ENCODE data around the gene PPTC7. TPM values are rescaled to one million over a fixed set of nuclear protein-coding genes. Genes with fewer than 3 reads are reported as not detected.

Gene PPTC7
- total and polyA plus RNA-seq, 2 of the 8 experiments (the other 6 are each of a cell fraction or from before 2014, with no cell fraction given): 8.1 to 15.9 TPM

DNA sequence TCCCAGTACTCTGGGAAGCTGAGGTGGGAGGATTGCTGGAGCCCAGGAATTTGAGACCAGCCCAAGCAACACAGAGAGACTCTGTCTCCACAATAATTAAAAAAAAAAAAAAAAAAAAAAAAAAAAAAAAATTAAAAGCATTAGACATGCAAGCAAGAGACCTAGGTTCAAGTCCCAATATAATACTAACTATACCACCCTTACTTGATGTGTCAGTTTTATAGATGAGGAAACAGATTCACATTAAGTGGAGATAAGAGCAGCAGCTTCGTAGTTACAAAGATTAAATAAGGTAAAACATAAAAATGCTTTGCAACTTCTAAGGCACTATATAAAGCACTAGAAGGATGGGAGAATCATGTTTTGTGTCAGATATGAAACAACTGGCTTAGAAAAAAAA, 9.1 kb downstream of the PPTC7 start:
- peaks cover 9 to 74% of the 10 kb centered on the region in 2 experiments for H3K79me2 ChIP-seq (ENCODE audit: control insufficient read depth in 1 of 2, insufficient read depth in 2 of 2, low read length in 2 of 2)
- no peak overlapping the region for H2BK120ac ChIP-seq (replicated peaks; ENCODE audit: low read depth, low read length)
- H3K18ac ChIP-seq (ENCODE audit: extremely low read depth, low read length): no peak overlapping the region
- H2BK5ac ChIP-seq (ENCODE audit: low read depth, low read length): no peak overlapping the region
- no peak overlapping the region for H2AFZ ChIP-seq (ENCODE audit: low read length)
- no peak overlapping the region for H4K5ac ChIP-seq (ENCODE audit: insufficient read length, low read depth, low read length)
- no peak overlapping the region for H3K4me2 ChIP-seq (ENCODE audit: insufficient read depth in 1 of 2, low read depth in 2 of 2, low read length in 2 of 2)
- H2BK20ac ChIP-seq (ENCODE audit: low read length): no peak overlapping the region
- no peak overlapping the region for H2BK15ac ChIP-seq (ENCODE audit: low read length)
- FAIRE-seq (no peak), DNase-seq (ENCODE audit: low read depth in 1 of 2, low spot score in 2 of 2) (no peak)
- H3K9me3 ChIP-seq (ENCODE audit: insufficient read depth in 2 of 2, low read depth in 1 of 2, low read length in 1 of 2): peaks cover 9 to 19% of the 10 kb centered on the region in 2 experiments
- no peak overlapping the region for H3K9ac ChIP-seq (replicated peaks in 1 of 4; ENCODE audit: extremely low read depth in 1 of 4, low read depth in 3 of 4, low read length in 3 of 4)
- no peak overlapping the region for H3K4ac ChIP-seq (replicated peaks; ENCODE audit: insufficient read length, low read depth, low read length)
- POLR2A ChIA-PET (ENCODE audit: partially characterized antibody): interaction anchor here (0.9 kb wide), 1 partner anchor 22 kb away, joined by 3 read pairs; no protein-coding TSS in a partner anchor
- CTCF ChIA-PET (ENCODE audit: partially characterized antibody): interaction anchor here (1.8 to 2.0 kb wide), 2 partner anchors 11 to 28 kb away, joined by 4 to 8 read pairs; no protein-coding TSS in a partner anchor
- H3K4me3 ChIP-seq (ENCODE audit: extremely low read depth in 1 of 4, insufficient read depth in 2 of 4, low read depth in 3 of 4, low read length in 4 of 4): no peak overlapping the region
- no peak overlapping the region for H2BK12ac ChIP-seq (ENCODE audit: low read depth, low read length)
- H4K8ac ChIP-seq (ENCODE audit: extremely low read depth, insufficient read depth, low read length): no peak overlapping the region
- WGBS, 2 experiments (ENCODE audit: extremely low coverage in 1 of 2, insufficient coverage in 1 of 2, insufficient read length in 1 of 2, insufficient replicate concordance in 2 of 2, low coverage in 1 of 2, low lambda C conversion rate in 2 of 2, missing lambda C conversion rate in 1 of 2): 81% methylated on average over 1 of the region's 1 CpG; no CpG with 5 or more reads in 1 of the 2 experiments
- H4K91ac ChIP-seq (replicated peaks; ENCODE audit: insufficient read length, low read length): no peak overlapping the region
- no peaks in the 10 kb centered on the region for H3K23me2 ChIP-seq (ENCODE audit: low read depth, low read length)
- peaks cover under 1% of the 10 kb centered on the region for H3K79me1 ChIP-seq (ENCODE audit: low read depth, low read length)
- H3K23ac ChIP-seq (ENCODE audit: insufficient read length): no peak overlapping the region
- H4K20me1 ChIP-seq (replicated peaks in 1 of 2; ENCODE audit: control insufficient read depth in 1 of 2, insufficient read depth in 2 of 2, low read length in 2 of 2): peaks cover 3 to 8% of the 10 kb centered on the region in 2 experiments
- no peak overlapping the region for H2AK5ac ChIP-seq (ENCODE audit: low read depth, low read length)
- no peaks in the 10 kb centered on the region for H3K27me3 ChIP-seq (replicated peaks in 1 of 4; ENCODE audit: control insufficient read depth in 3 of 4, extremely low read depth in 1 of 4, insufficient read depth in 3 of 4, low read length in 3 of 4)
- H3K56ac ChIP-seq (replicated peaks; ENCODE audit: insufficient read length, low read depth, low read length): no peak overlapping the region
- peaks cover 0 to 3% (median 1%) of the 10 kb centered on the region in 4 experiments; a peak in 3 of 7 replicates for H3K4me1 ChIP-seq (replicated peaks in 1 of 4; ENCODE audit: control insufficient read depth in 3 of 4, insufficient read depth in 4 of 4, low read length in 3 of 4)
- H3K27ac ChIP-seq (ENCODE audit: low read depth, low read length): no peak overlapping the region
- H3K14ac ChIP-seq (ENCODE audit: insufficient read length): no peak overlapping the region
- no peaks in the 10 kb centered on the region for H3K36me3 ChIP-seq (ENCODE audit: control insufficient read depth in 2 of 4, insufficient read depth in 4 of 4, low read length in 3 of 4)
- TF ChIP-seq SAP30 (IDR thresholded peaks at IDR 0.05; ENCODE audit: insufficient read depth, insufficient replicate concordance, low read length) (no peak), NRF1 (IDR thresholded peaks at IDR 0.05; ENCODE audit: low read depth, low read length) (no peak), SUZ12 (IDR thresholded peaks at IDR 0.05; ENCODE audit: low read length) (no peak), SP2 (IDR thresholded peaks at IDR 0.05; ENCODE audit: low read length) (no peak), HDAC2 (IDR thresholded peaks at IDR 0.05; ENCODE audit: borderline replicate concordance in 1 of 2, low read depth in 2 of 2, low read length in 2 of 2) (no peak), TEAD4 (IDR thresholded peaks at IDR 0.05; ENCODE audit: low read depth, low read length) (no peak), CTBP2 (IDR thresholded peaks at IDR 0.05; ENCODE audit: borderline replicate concordance, insufficient read depth, insufficient read length, low read length) (no peak), KDM1A (IDR thresholded peaks at IDR 0.05; ENCODE audit: borderline replicate concordance, low read length) (no peak), YY1 (IDR thresholded peaks at IDR 0.05; ENCODE audit: low read depth, low read length) (no peak), GTF2F1 (IDR thresholded peaks at IDR 0.05; ENCODE audit: borderline replicate concordance, low read depth, low read length) (no peak), CREB1 (IDR thresholded peaks at IDR 0.05) (no peak)
- TF ChIP-seq, protein P1, sequence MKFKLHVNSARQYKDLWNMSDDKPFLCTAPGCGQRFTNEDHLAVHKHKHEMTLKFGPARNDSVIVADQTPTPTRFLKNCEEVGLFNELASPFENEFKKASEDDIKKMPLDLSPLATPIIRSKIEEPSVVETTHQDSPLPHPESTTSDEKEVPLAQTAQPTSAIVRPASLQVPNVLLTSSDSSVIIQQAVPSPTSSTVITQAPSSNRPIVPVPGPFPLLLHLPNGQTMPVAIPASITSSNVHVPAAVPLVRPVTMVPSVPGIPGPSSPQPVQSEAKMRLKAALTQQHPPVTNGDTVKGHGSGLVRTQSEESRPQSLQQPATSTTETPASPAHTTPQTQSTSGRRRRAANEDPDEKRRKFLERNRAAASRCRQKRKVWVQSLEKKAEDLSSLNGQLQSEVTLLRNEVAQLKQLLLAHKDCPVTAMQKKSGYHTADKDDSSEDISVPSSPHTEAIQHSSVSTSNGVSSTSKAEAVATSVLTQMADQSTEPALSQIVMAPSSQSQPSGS (IDR thresholded peaks at IDR 0.05; ENCODE audit: low read length): no peak
